Measurements from ENCODE around the gene DPM3. TPM values are rescaled to one million over a fixed set of nuclear protein-coding genes. Genes with fewer than 3 reads are reported as not detected.

The DPM3 gene
- total RNA-seq, 5 donors from 2014 or later (not counting 1 experiment from before 2014, with no cell fraction given) = 26.9 to 70.7 (median 64.5) TPM

- Histone ChIP-seq H3K36me3 (ENCODE audit: control insufficient read depth in 2 of 2, extremely low read depth in 1 of 2, insufficient read depth in 1 of 2, low read length in 1 of 2) (no peaks in the 10 kb centered on the region), H3K27ac (ENCODE audit: low read length) (no peak overlapping the region), H3K27me3 (replicated peaks in 1 of 2; ENCODE audit: control insufficient read depth in 2 of 2, extremely low read depth in 1 of 2, insufficient read depth in 2 of 2, low read length in 1 of 2) (peaks cover 0 to 18% of the 10 kb centered on the region in 2 experiments), H3K4me1 (ENCODE audit: control insufficient read depth in 1 of 2, extremely low read depth in 1 of 2, insufficient read depth in 2 of 2, low read length in 2 of 2) (no peaks in the 10 kb centered on the region), H3K9me3 (no peaks in the 10 kb centered on the region), H3K4me3 (ENCODE audit: control insufficient read depth in 1 of 2, extremely low read depth in 1 of 2, low read length in 1 of 2) (no peak overlapping the region)
- 91% methylated on average over 4 of the region's 5 CpGs for WGBS (ENCODE audit: insufficient coverage)
- no peak for ATAC-seq (replicated peaks in 1 of 4)
- Mint-ChIP-seq H3K4me1 (peaks cover 0 to 7% (median 0%) of the 10 kb centered on the region in 3 donors), H3K27me3 (peaks cover 0 to 1% of the 10 kb centered on the region in 2 donors), H3K27ac (no peak overlapping the region), H3K9me3 (no peaks in the 10 kb centered on the region), H3K36me3 (no peaks in the 10 kb centered on the region), H3K4me3 (no peak overlapping the region)
- DNase-seq = no peak
- CTCF ChIA-PET = no interaction called here
- POLR2A ChIA-PET = no interaction called here
These were observed 32.0 kb downstream of the DPM3 start for GRCh38 chr1:155108296-155108695.

GRCh38 chr1:155107309-155108264, 32.7 kb downstream of the DPM3 start:
- Mint-ChIP-seq H3K27ac (no peak overlapping the region), H3K4me1 (peaks cover 0 to 7% (median 0%) of the 10 kb centered on the region in 3 donors), H3K36me3 (no peaks in the 10 kb centered on the region), H3K27me3 (peaks cover 0 to 1% of the 10 kb centered on the region in 2 donors), H3K4me3 (no peak overlapping the region), H3K9me3 (no peaks in the 10 kb centered on the region)
- ATAC-seq (replicated peaks in 1 of 4) (no peak), DNase-seq (no peak)
- ChIA-PET CTCF (no interaction called here), POLR2A (interaction anchor here in 1 of 2 donors (0.6 kb wide), 1 partner anchor 222 kb away, joined by 7 read pairs; no protein-coding TSS in a partner anchor)
- peaks cover 0 to 15% of the 10 kb centered on the region in 2 experiments for H3K27me3 ChIP-seq (replicated peaks in 1 of 2; ENCODE audit: control insufficient read depth in 2 of 2, extremely low read depth in 1 of 2, insufficient read depth in 2 of 2, low read length in 1 of 2)
- H3K36me3 ChIP-seq (ENCODE audit: control insufficient read depth in 2 of 2, extremely low read depth in 1 of 2, insufficient read depth in 1 of 2, low read length in 1 of 2) = no peaks in the 10 kb centered on the region
- H3K9me3 ChIP-seq = no peaks in the 10 kb centered on the region
- H3K4me3 ChIP-seq (ENCODE audit: control insufficient read depth in 1 of 2, extremely low read depth in 1 of 2, low read length in 1 of 2) = no peak overlapping the region
- WGBS (ENCODE audit: insufficient coverage) = 76% methylated on average over 7 of the region's 12 CpGs
- no peaks in the 10 kb centered on the region for H3K4me1 ChIP-seq (ENCODE audit: control insufficient read depth in 1 of 2, extremely low read depth in 1 of 2, insufficient read depth in 2 of 2, low read length in 2 of 2)
- no peak overlapping the region for H3K27ac ChIP-seq (ENCODE audit: low read length)

- no peaks in the 10 kb centered on the region for H3K36me3 Mint-ChIP-seq
- H3K4me1 Mint-ChIP-seq = peaks cover 0 to 7% (median 0%) of the 10 kb centered on the region in 3 donors
- Histone ChIP-seq H3K4me3 (ENCODE audit: control insufficient read depth in 1 of 2, extremely low read depth in 1 of 2, low read length in 1 of 2) (no peak overlapping the region), H3K27ac (ENCODE audit: low read length) (no peak overlapping the region), H3K36me3 (ENCODE audit: control insufficient read depth in 2 of 2, extremely low read depth in 1 of 2, insufficient read depth in 1 of 2, low read length in 1 of 2) (no peaks in the 10 kb centered on the region), H3K4me1 (ENCODE audit: control insufficient read depth in 1 of 2, extremely low read depth in 1 of 2, insufficient read depth in 2 of 2, low read length in 2 of 2) (no peaks in the 10 kb centered on the region), H3K27me3 (replicated peaks in 1 of 2; ENCODE audit: control insufficient read depth in 2 of 2, extremely low read depth in 1 of 2, insufficient read depth in 2 of 2, low read length in 1 of 2) (peaks cover 0 to 9% of the 10 kb centered on the region in 2 experiments), H3K9me3 (no peaks in the 10 kb centered on the region)
- peaks cover 0 to 1% of the 10 kb centered on the region in 2 donors for H3K27me3 Mint-ChIP-seq
- no CpG with 5 or more reads among the region's 6 CpGs for WGBS (ENCODE audit: insufficient coverage)
- POLR2A ChIA-PET = no interaction called here
- no peaks in the 10 kb centered on the region for H3K9me3 Mint-ChIP-seq
- no peak overlapping the region for H3K4me3 Mint-ChIP-seq
- no peak overlapping the region for H3K27ac Mint-ChIP-seq
- no peak for DNase-seq
- CTCF ChIA-PET = no interaction called here
- no peak for ATAC-seq (replicated peaks in 1 of 4)
These were observed 33.5 kb downstream of the DPM3 start for GRCh38 chr1:155106862-155107261.

- H3K4me1 ChIP-seq (ENCODE audit: control insufficient read depth in 1 of 2, extremely low read depth in 1 of 2, insufficient read depth in 2 of 2, low read length in 2 of 2) = no peaks in the 10 kb centered on the region
- peaks cover 0 to 6% of the 10 kb centered on the region in 2 experiments for H3K27me3 ChIP-seq (replicated peaks in 1 of 2; ENCODE audit: control insufficient read depth in 2 of 2, extremely low read depth in 1 of 2, insufficient read depth in 2 of 2, low read length in 1 of 2)
- ATAC-seq (replicated peaks in 1 of 4) = no peak
- H3K27ac Mint-ChIP-seq = no peak overlapping the region
- no peak overlapping the region for H3K27ac ChIP-seq (ENCODE audit: low read length)
- no peak overlapping the region for H3K4me3 ChIP-seq (ENCODE audit: control insufficient read depth in 1 of 2, extremely low read depth in 1 of 2, low read length in 1 of 2)
- CTCF ChIA-PET = no interaction called here
- WGBS (ENCODE audit: insufficient coverage) = 88% methylated on average over 6 of the region's 7 CpGs
- no peak overlapping the region for H3K4me3 Mint-ChIP-seq
- no peak for DNase-seq
- no peaks in the 10 kb centered on the region for H3K9me3 Mint-ChIP-seq
- no peaks in the 10 kb centered on the region for H3K36me3 Mint-ChIP-seq
- H3K36me3 ChIP-seq (ENCODE audit: control insufficient read depth in 2 of 2, extremely low read depth in 1 of 2, insufficient read depth in 1 of 2, low read length in 1 of 2) = no peaks in the 10 kb centered on the region
- peaks cover 0 to 7% (median 0%) of the 10 kb centered on the region in 3 donors for H3K4me1 Mint-ChIP-seq
- POLR2A ChIA-PET = interaction anchor here in 1 of 2 donors (0.7 kb wide), 1 partner anchor 25 kb away, joined by 4 read pairs; no protein-coding TSS in a partner anchor
- no peaks in the 10 kb centered on the region for H3K9me3 ChIP-seq
- peaks cover 0 to 4% of the 10 kb centered on the region in 2 donors for H3K27me3 Mint-ChIP-seq
These were observed 34.7 kb downstream of the DPM3 start for GRCh38 chr1:155105604-155106011.

GRCh38 chr1:155104605-155105534, 35.5 kb downstream of the DPM3 start:
- H3K4me3 Mint-ChIP-seq = no peak overlapping the region
- peaks cover 0 to 7% (median 0%) of the 10 kb centered on the region in 3 donors for H3K4me1 Mint-ChIP-seq
- DNase-seq (no peak), ATAC-seq (replicated peaks in 1 of 4) (no peak)
- POLR2A ChIA-PET = no interaction called here
- no peaks in the 10 kb centered on the region for H3K9me3 Mint-ChIP-seq
- H3K36me3 ChIP-seq (ENCODE audit: control insufficient read depth in 2 of 2, extremely low read depth in 1 of 2, insufficient read depth in 1 of 2, low read length in 1 of 2) = no peaks in the 10 kb centered on the region
- peaks cover 0 to 6% of the 10 kb centered on the region in 2 experiments for H3K27me3 ChIP-seq (replicated peaks in 1 of 2; ENCODE audit: control insufficient read depth in 2 of 2, extremely low read depth in 1 of 2, insufficient read depth in 2 of 2, low read length in 1 of 2)
- no peaks in the 10 kb centered on the region for H3K36me3 Mint-ChIP-seq
- WGBS (ENCODE audit: insufficient coverage) = 86% methylated on average over 4 of the region's 7 CpGs
- H3K27ac ChIP-seq (ENCODE audit: low read length) = no peak overlapping the region
- no peaks in the 10 kb centered on the region for H3K9me3 ChIP-seq
- CTCF ChIA-PET = no interaction called here
- H3K4me1 ChIP-seq (ENCODE audit: control insufficient read depth in 1 of 2, extremely low read depth in 1 of 2, insufficient read depth in 2 of 2, low read length in 2 of 2) = no peaks in the 10 kb centered on the region
- H3K27me3 Mint-ChIP-seq = peaks cover 0 to 4% of the 10 kb centered on the region in 2 donors
- H3K27ac Mint-ChIP-seq = no peak overlapping the region
- H3K4me3 ChIP-seq (ENCODE audit: control insufficient read depth in 1 of 2, extremely low read depth in 1 of 2, low read length in 1 of 2) = no peak overlapping the region

- ATAC-seq (replicated peaks in 1 of 4) = no peak
- ChIA-PET POLR2A (no interaction called here), CTCF (no interaction called here)
These were observed 37.0 kb downstream of the DPM3 start for GRCh38 chr1:155103325-155103724.

More at GRCh38 chr1:155103325-155103724, 37.0 kb downstream of the DPM3 start:
- no peaks in the 10 kb centered on the region for H3K9me3 Mint-ChIP-seq
- no peaks in the 10 kb centered on the region for H3K36me3 Mint-ChIP-seq
- H3K27ac Mint-ChIP-seq = no peak overlapping the region
- no peaks in the 10 kb centered on the region for H3K36me3 ChIP-seq (ENCODE audit: control insufficient read depth in 2 of 2, extremely low read depth in 1 of 2, insufficient read depth in 1 of 2, low read length in 1 of 2)
- peaks cover 0 to 19% of the 10 kb centered on the region in 2 experiments for H3K27me3 ChIP-seq (replicated peaks in 1 of 2; ENCODE audit: control insufficient read depth in 2 of 2, extremely low read depth in 1 of 2, insufficient read depth in 2 of 2, low read length in 1 of 2)
- H3K27me3 Mint-ChIP-seq = peaks cover 0 to 4% of the 10 kb centered on the region in 2 donors
- no peak overlapping the region for H3K27ac ChIP-seq (ENCODE audit: low read length)
- no peak for DNase-seq
- no peaks in the 10 kb centered on the region for H3K9me3 ChIP-seq
- H3K4me3 ChIP-seq (ENCODE audit: control insufficient read depth in 1 of 2, extremely low read depth in 1 of 2, low read length in 1 of 2) = no peak overlapping the region
- no peak overlapping the region for H3K4me3 Mint-ChIP-seq
- 93% methylated on average over 2 of the region's 9 CpGs for WGBS (ENCODE audit: insufficient coverage)
- H3K4me1 Mint-ChIP-seq = no peaks in the 10 kb centered on the region
- no peaks in the 10 kb centered on the region for H3K4me1 ChIP-seq (ENCODE audit: control insufficient read depth in 1 of 2, extremely low read depth in 1 of 2, insufficient read depth in 2 of 2, low read length in 2 of 2)
